GM23248 (cell line): ENCODE measurements around the gene DNAH9.

Source experiments
- EZH2 ChIP-seq: fragments of 200-600 bp; sonication (generic); IDR thresholded peaks from 2 replicates; pipeline ENCODE4 v1.6.1; 2018; ENCODE audit warnings: antibody characterized with exemption, mild to moderate bottlenecking; ENCODE audit not compliant: insufficient read depth, poor library complexity, severe bottlenecking
- EZH2phosphoT487 ChIP-seq: fragments of 200-600 bp; sonication (generic); IDR thresholded peaks from 2 replicates; pipeline ENCODE4 v1.6.1; 2018; ENCODE audit warnings: antibody characterized with exemption, moderate library complexity, mild to moderate bottlenecking, low read depth; ENCODE audit not compliant: insufficient read depth

GRCh38 chr17:11814655-11815262 lies 216.5 kb downstream of the DNAH9 start:
- TF ChIP-seq EZH2 = no peak
- no peak for TF ChIP-seq EZH2phosphoT487
